HL-60 (cell line): Measurements from ENCODE around the gene A2M.

ENCODE experiments used
- DNase-seq, 2 experiments: peaks; one replicate each; pipeline ENCODE4 v3.0.0-alpha.2; 2010 to 2020; ENCODE audit warnings: low read depth in 1 of 2, low spot score in 1 of 2
- H3K27ac ChIP-seq: fragments of 250-450 bp; sonication (Bioruptor Pico); replicated peaks from 2 replicates; pipeline ENCODE4 v1.5.1; 2020; ENCODE audit warnings: mild to moderate bottlenecking, moderate library complexity
- H3K27me3 ChIP-seq: fragments of 250-450 bp; sonication (Bioruptor Pico); 2 replicates; pipeline ENCODE4 v1.5.1; 2021; ENCODE audit warnings: mild to moderate bottlenecking, moderate library complexity; ENCODE audit not compliant: insufficient read depth, poor library complexity, severe bottlenecking
- H3K4me3 ChIP-seq: replicated peaks from 2 replicates; pipeline ENCODE4 v1.5.1; 2011; ENCODE audit warnings: mild to moderate bottlenecking, control low read depth, low read length; ENCODE audit not compliant: insufficient read depth
- CTCF ChIP-seq: IDR thresholded peaks from one replicate; pipeline ENCODE4 v1.5.1; 2011; ENCODE audit warnings: low read length, control low read depth, inconsistent platforms; ENCODE audit not compliant: insufficient read depth
- GABPA ChIP-seq: IDR thresholded peaks from 2 replicates; pipeline ENCODE4 v1.6.1; 2012; ENCODE audit warnings: low read depth
- POLR2AphosphoS5 ChIP-seq: IDR thresholded peaks from 2 replicates; pipeline ENCODE4 v1.6.1; 2012; ENCODE audit warnings: low read depth
- REST ChIP-seq: IDR thresholded peaks from 2 replicates; pipeline ENCODE4 v1.6.1; 2012; ENCODE audit warnings: low read depth; ENCODE audit not compliant: insufficient replicate concordance
- SPI1 ChIP-seq: IDR thresholded peaks from 2 replicates; pipeline ENCODE4 v1.6.1; 2012; ENCODE audit warnings: low read depth, mild to moderate bottlenecking, borderline replicate concordance

A2M gene

GRCh38 chr12:9124383-9125031, 8.8 kb upstream of the A2M start:
- TF ChIP-seq CTCF, result no peak
- no peak for TF ChIP-seq REST
- no peak for TF ChIP-seq POLR2AphosphoS5
- TF ChIP-seq GABPA, result no peak
- no peak for TF ChIP-seq SPI1
- H3K4me3 ChIP-seq, result no peak overlapping the region
- DNase-seq, result no peak
- H3K27me3 ChIP-seq, result no peaks in the 10 kb centered on the region
- no peak overlapping the region for H3K27ac ChIP-seq

GRCh38 chr12:9123781-9124382, 8.2 kb upstream of the A2M start:
- no peak overlapping the region for H3K4me3 ChIP-seq
- H3K27me3 ChIP-seq, result no peaks in the 10 kb centered on the region
- H3K27ac ChIP-seq, result no peak overlapping the region
- no peak for DNase-seq
- TF ChIP-seq POLR2AphosphoS5 (no peak), REST (no peak), SPI1 (no peak)

- no peak for DNase-seq
- no peaks in the 10 kb centered on the region for H3K27me3 ChIP-seq
- TF ChIP-seq CTCF (no peak), GABPA (no peak), REST (no peak), SPI1 (no peak), POLR2AphosphoS5 (no peak)
- H3K4me3 ChIP-seq, result no peak overlapping the region
- no peak overlapping the region for H3K27ac ChIP-seq
Measured at GRCh38 chr12:9122091-9122609, 6.4 kb upstream of the A2M start.
